CD4-positive, CD25-positive, alpha-beta regulatory T cell (primary cell): ENCODE results near the gene ZBTB49. TPM values are rescaled to one million over a fixed set of nuclear protein-coding genes. Genes with fewer than 3 reads are reported as not detected.

ENCODE experiments used
- ATAC-seq, 2 donors: fragments of 150-1000 bp; cut with Tn5 transposase; one replicate each; pipeline ENCODE4 v1.10.0; 2021; ENCODE audit warnings: low read depth in 2 of 2, moderate number of reproducible peaks in 2 of 2, moderate library complexity in 1 of 2
- DNase-seq, 3 donors: peaks; one replicate each; pipeline versions ENCODE4 v3.0.0 to v3.0.0-alpha.2; 2012 to 2022; ENCODE audit warnings: mixed read lengths in 1 of 3
- H3K27ac ChIP-seq: one replicate; pipeline ENCODE4 v1.7.0; 2013; ENCODE audit warnings: mild to moderate bottlenecking, low read length; ENCODE audit not compliant: insufficient read depth, poor library complexity, severe bottlenecking
- H3K27me3 ChIP-seq: one replicate; pipeline ENCODE4 v1.7.0; 2013; ENCODE audit warnings: low read length; ENCODE audit not compliant: control insufficient read depth, insufficient read depth
- H3K36me3 ChIP-seq: one replicate; pipeline ENCODE4 v1.7.0; 2013; ENCODE audit warnings: mild to moderate bottlenecking, low read length, moderate library complexity; ENCODE audit not compliant: control insufficient read depth, insufficient read depth
- H3K4me1 ChIP-seq: 2 replicates; pipeline ENCODE4 v1.7.0; 2013; ENCODE audit warnings: mild to moderate bottlenecking, low read length; ENCODE audit not compliant: insufficient read depth, control insufficient read depth, poor library complexity, severe bottlenecking
- H3K4me3 ChIP-seq: one replicate; pipeline ENCODE4 v1.7.0; 2013; ENCODE audit warnings: low read depth, mild to moderate bottlenecking, low read length, moderate library complexity
- H3K9me3 ChIP-seq, 2 experiments: 1 replicate in 1 of 2; 2 replicates in 1 of 2; pipeline ENCODE4 v1.7.0; 2013; ENCODE audit warnings: low read length in 2 of 2, mild to moderate bottlenecking in 1 of 2, moderate library complexity in 1 of 2; ENCODE audit not compliant: control insufficient read depth in 2 of 2
- H3K27ac Mint-ChIP-seq, 3 donors: one replicate each; pipeline ENCODE4 v1.8.0; 2020 to 2022; ENCODE audit warnings: mild to moderate bottlenecking in 3 of 3, mixed read lengths in 3 of 3, moderate library complexity in 2 of 3
- H3K27me3 Mint-ChIP-seq: one replicate; pipeline ENCODE4 v1.8.0; 2022; ENCODE audit warnings: mild to moderate bottlenecking, mixed read lengths
- H3K36me3 Mint-ChIP-seq: one replicate; pipeline ENCODE4 v1.8.0; 2020; ENCODE audit warnings: mixed read lengths
- H3K4me1 Mint-ChIP-seq, 4 donors: one replicate each; pipeline ENCODE4 v1.8.0; 2020 to 2022; ENCODE audit warnings: mixed read lengths in 4 of 4, mild to moderate bottlenecking in 1 of 4
- H3K4me3 Mint-ChIP-seq, 4 donors: one replicate each; pipeline ENCODE4 v1.8.0; 2020 to 2022; ENCODE audit warnings: mild to moderate bottlenecking in 4 of 4, mixed read lengths in 4 of 4, moderate library complexity in 3 of 4
- H3K9me3 Mint-ChIP-seq, 7 donors: one replicate each; pipeline ENCODE4 v1.8.0; 2020 to 2022; ENCODE audit warnings: mixed read lengths in 7 of 7, mild to moderate bottlenecking in 3 of 7, moderate library complexity in 2 of 7
- polyA plus RNA-seq, 4 donors: library from polyadenylated mRNA; unstranded; fragments of 300-500 nt; fragmentation: Illumina TruSeq; gene quantifications; one replicate each; pipeline ENCODE4 v1.2.3, GENCODE V29; 2021
- total RNA-seq: library from RNA; stranded (reverse); gene quantifications from one replicate; pipeline ENCODE4 v1.2.3, GENCODE V29; 2022

The ZBTB49 gene
- total and polyA plus RNA-seq, 5 donors from 2014 or later, result 3.8 to 14.7 (median 4.2) TPM

DNA sequence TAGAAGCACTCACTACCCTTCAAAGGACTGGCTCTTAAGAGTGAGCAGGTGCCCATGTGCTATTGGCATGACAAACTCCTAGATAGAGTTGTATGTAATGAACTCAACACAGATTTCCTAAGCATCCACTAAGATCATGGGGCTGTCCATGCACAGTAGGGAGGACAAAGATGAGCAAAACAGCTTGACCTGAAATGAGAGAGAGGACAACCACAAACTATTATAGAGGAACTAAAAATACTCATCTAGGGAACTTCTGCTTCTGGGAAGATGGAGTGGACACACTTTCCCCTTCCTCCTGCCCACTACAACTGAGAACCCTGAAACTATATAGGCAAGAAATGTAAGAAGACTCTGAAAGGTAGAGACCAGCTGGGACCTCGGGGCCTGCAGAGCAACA, 21.3 kb upstream of the ZBTB49 start:
- H3K4me1 Mint-ChIP-seq, result peaks cover 4 to 25% (median 20%) of the 10 kb centered on the region in 4 donors
- ATAC-seq (no peak), DNase-seq (no peak)
- peaks cover 5% of the 10 kb centered on the region for H3K27me3 Mint-ChIP-seq
- no peaks in the 10 kb centered on the region for H3K9me3 ChIP-seq
- H3K27me3 ChIP-seq, result no peaks in the 10 kb centered on the region
- H3K4me3 ChIP-seq, result no peak overlapping the region
- peaks cover 3% of the 10 kb centered on the region for H3K4me1 ChIP-seq
- H3K27ac ChIP-seq, result peak overlapping the region; percentile 49
- H3K36me3 ChIP-seq, result peaks cover 32% of the 10 kb centered on the region
- H3K4me3 Mint-ChIP-seq, result peak overlapping the region in 2 of 4 donors; percentile 56 to 86
- H3K36me3 Mint-ChIP-seq, result peaks cover 46% of the 10 kb centered on the region
- peak overlapping the region; percentile 70 to 84 (median 84) for H3K27ac Mint-ChIP-seq
- peaks cover 0 to 1% (median 0%) of the 10 kb centered on the region in 7 donors for H3K9me3 Mint-ChIP-seq

DNA sequence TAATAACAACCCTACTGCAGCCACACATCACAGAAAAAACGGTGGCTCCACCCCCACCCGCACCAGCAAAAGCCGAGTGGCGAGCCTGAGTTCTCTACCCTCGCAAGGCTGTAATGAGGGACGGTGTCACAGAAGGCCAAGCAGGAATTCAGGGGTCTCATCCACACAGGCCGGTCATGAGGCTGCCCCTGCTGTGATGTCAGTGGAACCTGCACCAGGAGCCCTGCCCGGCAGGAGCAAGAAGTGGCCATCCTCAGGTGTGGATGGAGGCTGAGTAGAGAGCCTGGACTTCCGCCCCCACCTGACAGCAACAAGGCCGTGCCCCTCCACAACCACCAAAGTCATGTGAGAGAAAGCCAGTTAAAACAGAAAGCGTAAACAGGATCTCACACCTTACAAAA, 20.7 kb upstream of the ZBTB49 start:
- Mint-ChIP-seq H3K9me3 (peaks cover 0 to 1% (median 0%) of the 10 kb centered on the region in 7 donors), H3K27me3 (peaks cover 5% of the 10 kb centered on the region), H3K36me3 (peaks cover 49% of the 10 kb centered on the region), H3K4me3 (peak overlapping the region in 2 of 4 donors; percentile 8 to 86), H3K27ac (peak overlapping the region; percentile 43 to 84 (median 70)), H3K4me1 (peaks cover 4 to 26% (median 20%) of the 10 kb centered on the region in 4 donors)
- H3K36me3 ChIP-seq, result peaks cover 36% of the 10 kb centered on the region
- no peaks in the 10 kb centered on the region for H3K9me3 ChIP-seq
- H3K27me3 ChIP-seq, result no peaks in the 10 kb centered on the region
- H3K27ac ChIP-seq, result peak overlapping the region; percentile 49
- H3K4me3 ChIP-seq, result no peak overlapping the region
- peak in 2 of 3 donors; percentile 29 to 74 for DNase-seq
- peak in 1 of 2 donors; percentile 38 for ATAC-seq
- H3K4me1 ChIP-seq, result peaks cover 3% of the 10 kb centered on the region

DNA sequence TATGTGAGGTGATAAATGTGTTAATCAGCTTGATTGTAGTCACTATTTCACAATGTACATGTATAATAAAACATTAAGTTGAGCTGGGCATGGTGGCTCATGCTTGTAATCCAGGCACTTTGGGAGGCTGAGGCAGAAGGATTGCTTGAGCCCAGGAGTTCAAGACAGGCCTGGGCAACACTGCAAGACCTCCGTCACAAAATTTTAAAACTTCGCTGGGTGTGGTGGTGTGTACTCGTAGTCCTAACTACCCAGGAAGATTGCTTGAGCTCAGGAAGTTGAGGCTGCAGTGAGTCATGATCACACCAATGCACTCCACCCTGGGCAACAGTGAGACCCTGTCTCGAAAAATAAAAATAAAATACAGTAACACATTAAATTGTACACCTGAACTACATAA, 20.2 kb upstream of the ZBTB49 start:
- Mint-ChIP-seq H3K36me3 (peaks cover 54% of the 10 kb centered on the region), H3K4me1 (peaks cover 4 to 29% (median 20%) of the 10 kb centered on the region in 4 donors), H3K4me3 (peak overlapping the region in 2 of 4 donors; percentile 29 to 86), H3K9me3 (peaks cover 0 to 1% (median 0%) of the 10 kb centered on the region in 7 donors), H3K27ac (peak overlapping the region; percentile 43 to 84 (median 51)), H3K27me3 (no peaks in the 10 kb centered on the region)
- peak in 2 of 3 donors; percentile 13 to 73 for DNase-seq
- Histone ChIP-seq H3K9me3 (no peaks in the 10 kb centered on the region), H3K4me1 (peaks cover 3% of the 10 kb centered on the region), H3K27me3 (no peaks in the 10 kb centered on the region), H3K36me3 (peaks cover 41% of the 10 kb centered on the region), H3K27ac (peak overlapping the region; percentile 49), H3K4me3 (peak overlapping the region; percentile 16)
- ATAC-seq, result peak; percentile 52 to 74

DNA sequence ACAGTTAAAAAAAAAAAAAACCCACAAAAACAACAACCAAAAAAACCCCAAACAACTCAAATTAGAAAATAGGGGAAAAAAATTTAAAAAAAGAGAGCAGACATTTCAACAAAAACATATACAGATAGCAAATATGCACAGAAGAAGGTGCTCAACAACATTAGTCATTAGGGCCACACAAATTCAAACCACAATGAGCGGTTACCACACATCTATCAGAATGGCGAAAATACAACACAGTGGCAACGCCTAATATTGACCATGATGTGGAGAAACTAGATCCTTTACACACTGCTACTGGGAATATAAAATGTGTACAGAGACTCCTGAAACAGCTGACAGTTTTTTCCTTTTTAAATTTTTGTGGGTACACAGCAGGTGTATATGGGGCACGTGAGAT, 19.5 kb upstream of the ZBTB49 start:
- Mint-ChIP-seq H3K27me3 (no peaks in the 10 kb centered on the region), H3K4me3 (peak overlapping the region in 1 of 4 donors; percentile 86), H3K9me3 (peaks cover 0 to 1% (median 0%) of the 10 kb centered on the region in 7 donors), H3K4me1 (peaks cover 4 to 29% (median 20%) of the 10 kb centered on the region in 4 donors), H3K27ac (peak overlapping the region in 1 of 3 donors; percentile 43), H3K36me3 (peaks cover 59% of the 10 kb centered on the region)
- Histone ChIP-seq H3K4me1 (peaks cover 3% of the 10 kb centered on the region), H3K27ac (peak overlapping the region; percentile 49), H3K27me3 (no peaks in the 10 kb centered on the region), H3K4me3 (no peak overlapping the region), H3K9me3 (no peaks in the 10 kb centered on the region), H3K36me3 (peaks cover 44% of the 10 kb centered on the region)
- DNase-seq (no peak), ATAC-seq (no peak)

DNA sequence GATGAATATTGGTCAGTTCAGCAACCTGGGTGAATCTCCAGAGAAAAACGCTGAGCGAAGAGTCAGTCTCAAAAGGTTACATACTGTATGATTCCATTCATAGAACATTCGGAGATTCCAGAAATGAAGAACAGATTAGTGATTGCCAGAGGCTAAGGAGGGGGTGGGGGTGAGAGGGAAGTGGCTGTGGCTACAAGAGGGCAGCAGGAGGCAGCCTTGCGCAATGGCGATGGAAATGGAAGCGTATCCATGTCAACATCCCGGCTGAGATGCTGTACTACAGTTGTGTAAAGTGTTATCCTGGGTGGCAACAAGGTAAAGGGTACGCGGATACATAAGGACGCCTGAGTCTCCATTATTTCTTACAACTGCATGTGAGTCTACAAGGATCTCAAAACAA, 18.1 kb upstream of the ZBTB49 start:
- no peak overlapping the region for H3K4me3 ChIP-seq
- H3K36me3 Mint-ChIP-seq, result peaks cover 55% of the 10 kb centered on the region
- DNase-seq (no peak), ATAC-seq (no peak)
- H3K4me3 Mint-ChIP-seq, result no peak overlapping the region
- H3K27me3 Mint-ChIP-seq, result no peaks in the 10 kb centered on the region
- H3K27me3 ChIP-seq, result no peaks in the 10 kb centered on the region
- peaks cover 4 to 29% (median 20%) of the 10 kb centered on the region in 4 donors for H3K4me1 Mint-ChIP-seq
- peaks cover 0 to 1% (median 0%) of the 10 kb centered on the region in 7 donors for H3K9me3 Mint-ChIP-seq
- no peaks in the 10 kb centered on the region for H3K9me3 ChIP-seq
- peaks cover 49% of the 10 kb centered on the region for H3K36me3 ChIP-seq
- H3K27ac ChIP-seq, result no peak overlapping the region
- peak overlapping the region in 1 of 3 donors; percentile 80 for H3K27ac Mint-ChIP-seq
- H3K4me1 ChIP-seq, result peaks cover 3% of the 10 kb centered on the region

DNA sequence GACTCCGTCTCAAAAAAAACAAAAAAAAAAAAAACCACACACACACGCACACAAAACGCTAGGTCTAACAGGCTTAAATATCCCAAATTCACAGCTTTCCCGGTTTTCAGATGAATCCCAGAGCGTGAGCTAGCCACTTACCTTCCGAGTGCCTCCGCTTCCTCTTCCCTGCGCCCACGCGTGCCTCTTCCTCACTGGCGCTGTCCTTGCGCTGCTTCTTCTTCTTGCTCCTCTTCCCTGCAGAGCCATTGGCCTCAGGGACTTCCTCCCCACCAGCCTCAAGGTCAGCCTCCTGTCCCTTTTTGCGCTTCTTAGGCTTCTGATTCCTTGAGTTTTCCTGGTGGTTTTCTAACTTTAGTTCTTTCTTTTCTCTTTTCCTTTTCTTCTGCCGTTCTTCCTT, 15.8 kb upstream of the ZBTB49 start:
- H3K4me3 Mint-ChIP-seq, result no peak overlapping the region
- H3K9me3 Mint-ChIP-seq, result peaks cover 0 to 1% (median 0%) of the 10 kb centered on the region in 7 donors
- peaks cover 57% of the 10 kb centered on the region for H3K36me3 Mint-ChIP-seq
- H3K4me1 Mint-ChIP-seq, result peaks cover 4 to 22% (median 15%) of the 10 kb centered on the region in 4 donors
- Histone ChIP-seq H3K4me1 (no peaks in the 10 kb centered on the region), H3K27me3 (no peaks in the 10 kb centered on the region), H3K27ac (no peak overlapping the region), H3K9me3 (no peaks in the 10 kb centered on the region), H3K4me3 (no peak overlapping the region), H3K36me3 (peaks cover 62% of the 10 kb centered on the region)
- no peak for ATAC-seq
- DNase-seq, result no peak
- peak overlapping the region in 2 of 3 donors; percentile 70 to 95 for H3K27ac Mint-ChIP-seq
- H3K27me3 Mint-ChIP-seq, result no peaks in the 10 kb centered on the region

DNA sequence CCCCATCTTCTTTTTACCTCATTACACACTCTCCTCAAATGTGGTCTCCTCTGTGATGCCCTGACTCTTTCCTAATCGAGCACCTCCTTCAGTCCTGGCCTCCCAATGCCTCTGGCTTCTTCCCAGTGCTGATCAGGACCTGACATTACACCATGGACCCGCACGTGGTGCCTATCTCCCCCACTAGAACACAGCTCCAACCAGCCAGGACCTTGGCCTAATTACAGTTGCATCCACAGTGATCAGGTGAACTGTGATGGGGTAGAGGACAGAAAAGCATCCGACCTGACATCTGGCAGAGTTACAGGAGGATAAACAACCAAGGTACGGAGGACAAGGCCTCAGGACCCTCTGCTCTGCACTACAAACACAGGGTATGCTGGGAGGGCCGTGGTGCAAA, 12.5 kb upstream of the ZBTB49 start:
- Histone ChIP-seq H3K36me3 (peaks cover 72% of the 10 kb centered on the region), H3K9me3 (no peaks in the 10 kb centered on the region), H3K4me3 (no peak overlapping the region), H3K4me1 (no peaks in the 10 kb centered on the region), H3K27me3 (no peaks in the 10 kb centered on the region), H3K27ac (no peak overlapping the region)
- peaks cover 58% of the 10 kb centered on the region for H3K36me3 Mint-ChIP-seq
- no peak overlapping the region for H3K4me3 Mint-ChIP-seq
- H3K4me1 Mint-ChIP-seq, result peaks cover 0 to 4% (median under 1%) of the 10 kb centered on the region in 4 donors
- H3K27ac Mint-ChIP-seq, result peak overlapping the region in 1 of 3 donors; percentile 56
- no peak for ATAC-seq
- no peak for DNase-seq
- peaks cover 0 to 1% (median 0%) of the 10 kb centered on the region in 7 donors for H3K9me3 Mint-ChIP-seq
- no peaks in the 10 kb centered on the region for H3K27me3 Mint-ChIP-seq

DNA sequence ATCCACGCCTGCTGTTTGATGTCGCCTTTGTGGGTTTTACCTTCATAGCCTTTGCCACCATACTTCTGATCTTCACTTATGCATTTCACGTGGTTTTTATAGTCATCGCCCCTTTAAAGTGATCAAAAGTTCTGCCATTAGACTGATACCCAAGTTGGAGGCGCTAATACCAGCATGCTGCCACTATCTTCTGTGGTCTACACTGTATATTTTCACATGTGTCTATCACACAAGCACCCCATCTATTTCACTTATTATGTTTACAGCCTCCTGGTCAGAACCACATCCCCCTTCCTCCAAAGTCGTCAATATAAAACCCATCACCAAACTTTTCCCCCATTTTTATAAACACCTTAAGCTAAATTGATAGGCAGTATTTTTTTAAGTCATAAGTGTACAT, 8.3 kb upstream of the ZBTB49 start:
- ATAC-seq, result no peak
- DNase-seq, result no peak
- H3K36me3 ChIP-seq, result peaks cover 67% of the 10 kb centered on the region
- no peaks in the 10 kb centered on the region for H3K9me3 ChIP-seq
- Mint-ChIP-seq H3K4me1 (peaks cover 8 to 15% (median 11%) of the 10 kb centered on the region in 4 donors), H3K27me3 (no peaks in the 10 kb centered on the region), H3K4me3 (no peak overlapping the region), H3K27ac (peak overlapping the region in 1 of 3 donors; percentile 9), H3K36me3 (peaks cover 54% of the 10 kb centered on the region), H3K9me3 (no peaks in the 10 kb centered on the region)
- no peak overlapping the region for H3K27ac ChIP-seq
- H3K4me3 ChIP-seq, result no peak overlapping the region
- H3K27me3 ChIP-seq, result no peaks in the 10 kb centered on the region
- no peaks in the 10 kb centered on the region for H3K4me1 ChIP-seq
